HG03460 (cell line): ENCODE measurements around the gene SH3PXD2A.

Experiments
- ATAC-seq: cut with Tn5 transposase; IDR thresholded peaks from one replicate; pipeline ENCODE4 v1.9.1; 2021; ENCODE audit not compliant: unreplicated experiment

Gene SH3PXD2A

GRCh38 chr10:103836273-103836672 is 19.1 kb downstream of the SH3PXD2A start:
- no peak for ATAC-seq

DNA sequence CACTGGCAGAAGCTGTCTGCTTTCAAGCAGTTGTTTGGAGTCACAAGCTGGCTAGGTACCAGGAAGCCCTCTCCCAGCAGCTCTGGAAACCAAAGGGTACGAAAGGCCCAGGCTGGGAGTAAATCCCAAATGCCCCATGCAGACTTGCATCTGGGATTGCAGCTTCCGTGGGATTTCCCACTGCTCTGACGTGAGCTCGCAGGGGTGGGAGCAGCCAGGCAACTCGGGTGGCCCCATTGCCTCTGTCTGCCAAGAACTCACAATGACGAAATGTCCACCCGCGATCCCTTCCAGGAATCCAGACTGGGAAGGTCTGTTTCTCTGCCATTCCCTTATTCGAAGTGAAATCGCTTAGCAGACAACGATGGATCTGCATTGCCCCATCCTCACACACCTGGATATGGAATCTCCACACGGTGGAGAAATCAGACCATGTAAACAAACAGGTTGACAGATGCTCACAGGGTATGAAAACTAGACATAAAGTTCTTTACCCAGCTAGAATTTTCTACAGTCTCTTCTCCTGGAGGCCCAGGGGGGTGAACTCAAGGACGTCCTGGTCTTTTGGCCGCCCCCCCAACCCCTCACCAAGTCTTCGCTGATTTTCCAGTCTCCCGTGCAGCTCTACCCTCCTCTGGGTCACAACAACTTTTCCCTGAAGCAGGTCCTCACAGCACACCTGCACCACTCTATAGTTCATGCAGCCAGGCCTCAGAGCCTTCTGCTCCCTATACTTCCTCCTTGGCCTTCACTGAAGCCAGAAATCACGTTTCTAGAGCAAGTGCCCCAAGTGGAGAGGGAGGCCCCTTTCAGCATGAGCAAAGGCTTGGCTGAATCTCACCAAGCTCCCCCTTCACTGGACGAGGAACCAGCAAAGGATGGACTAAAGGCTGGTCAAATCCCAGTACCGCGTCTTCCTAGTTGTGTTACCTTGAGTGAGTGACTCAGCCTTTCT is 20.0 kb downstream of the SH3PXD2A start:
- ATAC-seq, result no peak

- ATAC-seq, result no peak
Observed at GRCh38 chr10:103834436-103835095, 20.8 kb downstream of the SH3PXD2A start.

DNA sequence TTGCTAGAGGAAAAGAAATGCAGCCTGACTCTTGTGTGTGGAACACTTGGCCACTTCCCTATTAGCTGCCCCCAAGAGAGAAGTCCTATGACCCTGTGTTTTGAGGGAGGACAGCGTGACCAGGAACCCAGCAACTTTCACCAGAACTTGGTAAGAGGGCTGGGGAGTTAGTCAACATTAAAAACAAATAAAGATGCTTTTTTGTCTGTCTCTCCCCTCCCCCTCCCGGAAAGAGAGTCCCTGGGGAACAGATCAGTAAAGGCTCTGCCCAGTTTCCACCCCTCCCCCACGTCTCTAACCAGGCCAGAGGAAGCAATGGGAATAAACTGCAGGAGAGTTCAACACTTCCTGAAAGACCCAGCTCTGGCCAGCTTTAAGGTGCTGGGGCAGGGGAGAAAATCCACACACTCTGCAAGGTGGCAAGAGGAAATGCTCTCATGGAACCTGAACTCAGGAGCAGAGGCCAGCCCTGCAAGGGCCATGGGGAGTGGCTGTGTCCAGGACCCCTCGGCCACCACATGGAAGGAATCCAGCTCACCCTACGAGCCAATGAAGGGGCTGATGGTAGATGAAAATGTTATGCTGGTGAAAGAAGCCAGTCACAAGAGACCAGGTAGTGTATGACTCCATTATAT is 21.5 kb downstream of the SH3PXD2A start:
- ATAC-seq, result no peak

DNA sequence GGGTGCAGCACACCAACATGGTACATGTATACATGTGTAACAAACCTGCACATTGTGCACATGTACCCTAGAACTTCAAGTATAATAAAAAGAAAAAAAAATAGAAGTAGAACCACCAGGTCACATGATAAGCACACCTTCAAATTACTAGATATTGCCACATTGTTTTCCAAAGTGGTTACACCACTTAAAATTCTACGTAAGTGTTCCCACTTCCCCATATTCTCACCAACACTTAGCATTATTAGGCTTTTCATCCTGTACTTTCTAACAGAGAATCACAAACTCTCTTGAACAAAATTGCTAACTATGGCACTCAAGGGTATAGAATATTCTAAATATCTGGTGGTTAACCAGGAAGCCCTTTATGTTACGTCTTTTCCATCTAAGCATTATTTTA is 22.6 kb downstream of the SH3PXD2A start:
- no peak for ATAC-seq

DNA sequence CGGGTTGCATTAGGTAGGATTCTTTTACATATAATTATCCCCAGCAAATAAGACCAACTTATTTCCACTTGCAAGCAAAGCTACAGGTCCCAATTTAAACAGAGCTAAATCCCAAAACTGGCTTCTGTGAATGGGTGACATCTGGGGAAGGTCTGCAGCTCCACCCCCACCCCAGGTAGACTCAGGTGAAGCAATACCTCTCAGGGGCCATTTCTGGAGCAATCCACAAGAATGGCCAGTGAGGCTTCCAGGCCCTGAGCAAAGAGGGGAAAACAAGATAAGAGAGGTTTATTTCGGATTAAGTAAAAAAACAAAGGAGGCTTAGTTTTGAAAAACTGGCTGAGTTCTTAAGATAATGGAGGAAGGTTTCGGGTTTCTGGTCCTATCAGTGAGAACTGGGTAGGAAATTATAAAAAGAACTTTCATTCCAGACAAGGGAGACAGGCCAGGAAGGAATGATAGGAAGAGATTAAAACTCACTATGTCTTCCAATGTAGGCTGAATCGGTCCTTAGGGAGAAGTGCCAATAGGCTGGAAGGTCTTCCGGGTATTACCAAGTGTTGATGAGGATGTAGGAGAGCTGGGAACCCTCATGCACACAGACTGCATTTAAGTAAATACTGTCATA is 25.4 kb downstream of the SH3PXD2A start:
- ATAC-seq, result no peak

- no peak for ATAC-seq
Observed at GRCh38 chr10:103829278-103829677, 26.1 kb downstream of the SH3PXD2A start.

GRCh38 chr10:103828587-103829197 is 26.7 kb downstream of the SH3PXD2A start:
- ATAC-seq, result no peak

- no peak for ATAC-seq
Observed at GRCh38 chr10:103828107-103828506, 27.3 kb downstream of the SH3PXD2A start.

DNA sequence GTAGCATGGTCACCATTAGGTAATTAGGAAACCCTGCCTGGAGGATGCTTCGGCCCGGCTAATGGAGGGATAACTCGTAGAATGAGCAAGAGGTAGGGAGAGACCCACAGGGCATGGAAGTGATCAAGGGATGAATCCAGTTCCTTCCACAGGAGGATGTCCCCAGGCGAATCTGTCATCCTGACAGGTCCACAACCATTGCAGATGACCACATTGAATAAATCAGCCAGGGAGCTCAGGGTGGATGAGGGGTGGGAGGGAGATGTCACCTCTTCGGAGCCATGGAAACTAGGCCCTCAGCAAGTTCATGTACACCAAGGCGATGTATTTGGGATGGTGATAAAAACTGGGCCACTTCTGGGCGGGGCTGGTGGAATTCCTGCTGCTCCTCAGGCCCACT is 28.5 kb downstream of the SH3PXD2A start:
- no peak for ATAC-seq

DNA sequence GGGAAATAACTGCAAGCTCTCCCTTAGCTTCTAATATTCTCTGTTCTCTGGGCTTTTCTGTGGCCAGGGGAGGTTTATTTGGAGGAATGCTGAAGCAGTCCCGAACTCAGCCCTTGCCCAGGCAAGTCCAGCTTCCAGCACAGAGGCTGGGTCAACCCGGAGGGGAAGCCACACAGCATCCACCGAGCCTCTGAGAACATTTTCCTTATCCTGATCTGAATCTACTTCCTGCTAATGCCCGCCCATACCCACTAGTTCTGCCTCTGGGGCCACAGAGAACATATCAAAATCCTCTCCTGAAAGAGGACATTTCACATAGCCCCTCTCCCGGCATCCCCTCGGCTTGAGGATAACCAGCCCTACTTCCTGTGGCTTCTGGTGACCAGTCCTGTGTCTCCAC is 31.1 kb downstream of the SH3PXD2A start:
- no peak for ATAC-seq

- ATAC-seq, result no peak
Observed at GRCh38 chr10:103823706-103824272, 31.6 kb downstream of the SH3PXD2A start.

- no peak for ATAC-seq
Observed at GRCh38 chr10:103822800-103823199, 32.6 kb downstream of the SH3PXD2A start.

DNA sequence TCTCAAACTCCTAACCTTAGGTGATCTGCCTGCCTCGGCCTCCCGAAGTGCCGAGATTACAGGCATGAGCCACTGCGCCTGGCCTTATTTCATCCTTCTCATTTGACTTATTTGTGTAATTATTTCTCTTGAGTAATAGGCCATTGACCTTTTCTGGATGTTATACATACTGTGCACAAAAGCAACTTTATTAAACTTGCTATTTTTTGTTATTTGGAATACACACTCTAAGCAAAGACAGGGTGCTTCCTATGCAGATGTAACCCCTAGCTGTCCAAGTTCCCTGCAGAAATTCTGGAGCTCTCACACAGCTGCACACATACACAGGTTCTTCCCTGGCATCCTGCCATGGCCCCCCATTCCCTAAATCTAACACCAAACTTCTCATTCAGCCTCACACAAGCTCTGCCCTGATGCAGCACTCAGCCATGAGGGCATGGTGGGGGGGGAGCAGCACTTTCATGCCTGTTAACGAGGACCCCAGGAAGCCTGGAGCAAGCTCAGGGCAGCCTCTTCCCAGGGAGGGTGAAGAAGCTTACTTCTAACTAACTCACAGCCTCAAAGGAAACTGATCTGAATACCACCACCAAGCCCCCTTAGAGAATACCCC is 33.2 kb downstream of the SH3PXD2A start:
- no peak for ATAC-seq

GRCh38 chr10:103820101-103821062 is 35.0 kb downstream of the SH3PXD2A start:
- no peak for ATAC-seq

DNA sequence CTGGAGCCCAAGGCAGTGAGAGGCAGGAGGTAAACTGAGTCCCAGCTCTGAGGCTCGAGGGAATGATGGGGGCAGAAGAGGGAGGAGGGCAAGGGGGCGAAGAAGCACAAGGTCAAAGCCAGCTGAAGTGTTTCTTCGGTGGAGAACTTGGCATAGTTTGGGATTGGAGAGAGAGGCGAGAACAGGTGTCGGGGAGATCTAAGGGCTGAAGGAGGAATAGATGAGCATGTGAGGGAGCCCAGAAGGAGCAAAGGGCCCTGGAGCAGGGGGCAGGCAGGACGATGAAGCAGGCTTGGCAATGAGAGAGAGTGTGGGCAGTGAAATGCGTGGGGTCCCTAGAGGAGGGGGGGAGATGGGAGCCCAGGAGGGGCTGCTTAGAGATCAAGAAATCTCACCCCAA is 35.9 kb downstream of the SH3PXD2A start:
- no peak for ATAC-seq

GRCh38 chr10:103818765-103819374 is 36.5 kb downstream of the SH3PXD2A start:
- no peak for ATAC-seq

DNA sequence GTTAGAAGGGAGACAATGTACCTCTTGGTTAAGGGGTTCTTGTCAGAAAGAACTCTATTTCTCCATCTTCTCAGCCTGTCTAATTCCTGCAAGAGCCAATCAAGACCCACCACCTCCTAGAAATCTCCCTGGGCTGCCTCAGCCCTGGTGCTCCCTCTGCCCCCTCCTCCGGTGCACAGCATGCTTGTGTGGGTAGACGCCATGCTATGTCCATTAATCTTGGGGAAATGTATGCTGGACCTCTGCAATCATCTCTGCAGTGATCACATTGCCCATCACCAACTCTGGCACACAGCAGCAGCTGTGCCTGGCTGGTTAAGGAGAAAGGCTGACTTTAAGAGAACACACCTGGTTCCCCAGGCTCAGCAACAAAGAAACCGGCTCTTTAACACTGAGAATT is 37.3 kb downstream of the SH3PXD2A start:
- no peak for ATAC-seq

DNA sequence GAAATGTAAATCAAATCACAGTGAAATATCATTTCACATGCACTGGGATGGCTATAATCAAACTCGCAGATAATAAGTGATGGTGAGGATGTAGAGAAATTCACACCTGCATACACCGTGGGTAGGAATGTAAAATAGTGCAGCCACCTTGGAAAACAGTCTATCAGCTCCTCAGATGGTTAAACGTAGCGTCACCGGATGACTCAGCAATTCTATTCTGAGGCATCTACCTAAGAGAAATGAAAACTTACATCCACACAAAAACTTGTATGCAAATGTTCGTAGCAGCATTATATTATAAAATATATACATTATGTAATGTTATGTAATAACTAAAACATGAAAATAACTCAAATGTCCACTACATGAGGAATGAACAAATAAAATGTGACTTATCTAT is 38.9 kb downstream of the SH3PXD2A start:
- ATAC-seq, result no peak
